K562 (cell line): ENCODE results near the gene ZNF428. TPM values are rescaled to one million over a fixed set of nuclear protein-coding genes. Genes with fewer than 3 reads are reported as not detected.

ENCODE experiments used
- ATAC-seq: fragments of 200-7000 bp; cut with Tn5 transposase; 3 replicates; pipeline ENCODE4 v1.9.1; 2020; ENCODE audit warnings: moderate library complexity
- BruUV-seq: library from RNA; stranded (reverse); fragments of 400-500 nt; replicated peaks from 2 replicates; lab custom pipeline; 2021; lab: Mats Ljungman, UMichigan
- CTCF ChIA-PET: fragments of 300-600 bp; formaldehyde crosslinking; extraction: SDS; loops from one replicate; lab custom pipeline; 2021; ENCODE audit warnings: low intra/inter-chr PET ratio; lab: Yijun Ruan, JAX
- POLR2A ChIA-PET: fragments of 300-600, 350-650 bp; sonication (Branson Sonifier 250); formaldehyde crosslinking; extraction: SDS; loops from one replicate; lab custom pipeline; 2021; ENCODE audit warnings: antibody characterized with exemption, inconsistent platforms; lab: Yijun Ruan, JAX
- DNase-seq, 4 experiments: peaks; one replicate each; pipeline versions ENCODE4 v3.0.0 to v3.0.0-alpha.2; 2011 to 2018; ENCODE audit warnings: low spot score in 3 of 4, mixed read lengths in 3 of 4; ENCODE audit errors: extremely low read depth in 1 of 4
- FAIRE-seq: peaks from 2 replicates; lab custom pipeline; 2011; peaks lifted over from hg19 to GRCh38; lab: Jason Lieb, UNC
- H2AFZ ChIP-seq: 2 replicates; pipeline ENCODE4 v1.6.0; 2011; ENCODE audit warnings: low read depth, low read length, control low read depth, inconsistent platforms
- H3K27ac ChIP-seq: fragments of 200-600 bp; 3 replicates; pipeline ENCODE4 v1.8.0; 2011; ENCODE audit warnings: low read depth, mild to moderate bottlenecking, control low read depth, inconsistent platforms, low read length, moderate library complexity, mixed read lengths; ENCODE audit errors: extremely low read depth
- H3K27me3 ChIP-seq, 2 experiments: fragments of 300-600 bp in 1 of 2; 2 replicates in 1 of 2; 3 replicates in 1 of 2; pipeline versions ENCODE4 v1.6.0 to v1.8.0; 2011; ENCODE audit warnings: inconsistent platforms in 2 of 2, low read length in 2 of 2, mild to moderate bottlenecking in 1 of 2, mixed read lengths in 1 of 2, moderate library complexity in 1 of 2; ENCODE audit not compliant: control insufficient read depth in 2 of 2, insufficient read depth in 2 of 2
- H3K36me3 ChIP-seq: fragments of 300-600 bp; 3 replicates; pipeline ENCODE4 v1.8.0; 2011; ENCODE audit warnings: mild to moderate bottlenecking, low read length, inconsistent platforms; ENCODE audit not compliant: control insufficient read depth, insufficient read depth
- H3K4me1 ChIP-seq, 2 experiments: fragments of 200-600 bp in 1 of 2; replicated peaks in 1 of 2; 2 replicates in 1 of 2; 3 replicates in 1 of 2; pipeline versions ENCODE4 v1.5.1 to v1.8.0; 2011; ENCODE audit warnings: inconsistent platforms in 2 of 2, low read length in 2 of 2, mild to moderate bottlenecking in 1 of 2, mixed read lengths in 1 of 2, moderate library complexity in 1 of 2; ENCODE audit not compliant: control insufficient read depth in 2 of 2, insufficient read depth in 2 of 2
- H3K4me2 ChIP-seq: 2 replicates; pipeline ENCODE4 v1.6.1; 2011; ENCODE audit warnings: low read length, control low read depth, inconsistent platforms, mixed read lengths; ENCODE audit not compliant: insufficient read depth
- H3K4me3 ChIP-seq: fragments of 200-600 bp; sonication (generic), shearing (Covaris generic); 2 replicates; pipeline ENCODE4 v1.5.1; 2016; ENCODE audit warnings: control low read depth, inconsistent platforms
- H3K79me2 ChIP-seq: fragments of 200-600 bp; 3 replicates; pipeline ENCODE4 v1.8.0; 2011; ENCODE audit warnings: low read length, inconsistent platforms; ENCODE audit not compliant: control insufficient read depth, insufficient read depth
- H3K9ac ChIP-seq, 2 experiments: 2 replicates each; pipeline versions ENCODE4 v1.6.0 to v1.6.1; 2011; ENCODE audit warnings: low read depth in 2 of 2, low read length in 2 of 2, control low read depth in 1 of 2, inconsistent platforms in 1 of 2, mild to moderate bottlenecking in 1 of 2, mixed read lengths in 1 of 2; ENCODE audit not compliant: insufficient read depth in 1 of 2
- H3K9me1 ChIP-seq: one replicate; pipeline ENCODE4 v1.6.0; 2011; ENCODE audit warnings: inconsistent platforms, mild to moderate bottlenecking, low read length, moderate library complexity; ENCODE audit not compliant: control insufficient read depth, insufficient read depth
- H3K9me3 ChIP-seq: replicated peaks from 2 replicates; pipeline ENCODE4 v1.5.1; 2011; ENCODE audit warnings: low read depth, low read length, inconsistent platforms; ENCODE audit not compliant: control insufficient read depth, insufficient read depth
- H4K20me1 ChIP-seq: replicated peaks from 2 replicates; pipeline ENCODE4 v1.6.1; 2011; ENCODE audit warnings: low read length, inconsistent platforms, mixed read lengths; ENCODE audit not compliant: control insufficient read depth, insufficient read depth
- EWSR1 ChIP-seq: fragments of 450-650 bp; IDR thresholded peaks from 2 replicates; pipeline ENCODE4 v1.6.1; 2018; ENCODE audit warnings: borderline replicate concordance, mild to moderate bottlenecking, low read depth, moderate library complexity; ENCODE audit not compliant: partially characterized antibody
- FOXJ3 ChIP-seq: sonication (generic); formaldehyde crosslinking; IDR thresholded peaks from 2 replicates; pipeline ENCODE4 v1.4.0; 2020; ENCODE audit warnings: mild to moderate bottlenecking, missing genetic modification reagents
- FOXK1 ChIP-seq: sonication (generic); formaldehyde crosslinking; IDR thresholded peaks from 2 replicates; pipeline ENCODE4 v1.8.0; 2022; ENCODE audit warnings: missing genetic modification reagents, mild to moderate bottlenecking, borderline replicate concordance
- GATAD2A ChIP-seq: fragments of 450-650 bp; IDR thresholded peaks from 2 replicates; pipeline ENCODE4 v1.6.1; 2017
- NFE2L1 ChIP-seq: fragments of 450-650 bp; IDR thresholded peaks from 2 replicates; pipeline ENCODE4 v1.6.1; 2016; ENCODE audit warnings: missing genetic modification characterization, low read depth, mild to moderate bottlenecking, missing compliant biosample characterization, moderate library complexity, borderline replicate concordance
- RBM34 ChIP-seq: fragments of 200-400 bp; formaldehyde crosslinking; IDR thresholded peaks from 2 replicates; pipeline ENCODE4 v1.6.1; 2018; ENCODE audit warnings: low read length, borderline replicate concordance; ENCODE audit not compliant: insufficient read depth
- SAFB2 ChIP-seq: fragments of 200-400 bp; formaldehyde crosslinking; IDR thresholded peaks from 2 replicates; pipeline ENCODE4 v1.6.1; 2018; ENCODE audit warnings: borderline replicate concordance, low read length, low read depth, moderate library complexity; ENCODE audit not compliant: severe bottlenecking
- SMARCA4 ChIP-seq: fragments of 450-650 bp; IDR thresholded peaks from 2 replicates; pipeline ENCODE4 v1.6.1; 2016
- TRIM24 ChIP-seq, 2 experiments: fragments of 450-650 bp; IDR thresholded peaks; 2 replicates each; pipeline ENCODE4 v1.6.1; 2016
- U2AF1 ChIP-seq: fragments of 200-400 bp; formaldehyde crosslinking; optimal IDR thresholded peaks from 2 replicates; pipeline ENCODE3; 2017; ENCODE audit warnings: mild to moderate bottlenecking, low read depth, low read length, moderate library complexity
- ZFP1 ChIP-seq: fragments of 450-650 bp; formaldehyde crosslinking; IDR thresholded peaks from 2 replicates; pipeline ENCODE4 v1.4.0; 2020; ENCODE audit warnings: mild to moderate bottlenecking, mixed read lengths
- ZNF263 ChIP-seq: sonication (generic); formaldehyde crosslinking; IDR thresholded peaks from 2 replicates; pipeline ENCODE4 v1.8.0; 2022; ENCODE audit warnings: mild to moderate bottlenecking, missing genetic modification reagents, borderline replicate concordance
- WGBS: fragments of 100-300 bp; shearing (Covaris generic); methylation state at CpG from one replicate; pipeline ENCODE4 v1.1.6; 2016; ENCODE audit warnings: low coverage, mixed read lengths; ENCODE audit not compliant: insufficient coverage; ENCODE audit errors: missing lambda C conversion rate; 5-methylcytosine and 5-hydroxymethylcytosine counted together
- in situ Hi-C: fragments of 300-500 bp; cut with MboI; formaldehyde crosslinking; loops from 4 replicates; pipeline ENCODE4 v1.15.0; 2018; ENCODE audit warnings: inconsistent platforms, mixed read lengths
- intact Hi-C: fragments of 100-400 bp; cut with micrococcal nuclease; formaldehyde crosslinking; loops from 2 replicates; pipeline ENCODE4 v1.14.2; 2022
- polyA plus RNA-seq, 8 experiments: library from polyadenylated mRNA; depleted of rRNA in 4 of 8; stranded (reverse) in 5 of 8; unstranded in 3 of 8; fragments of >200 nt; fragmentation: Nextera tagmentation in 2 of 8; fragmentation: Illumina TruSeq in 1 of 8; extraction: Ambion mirVana in 2 of 8; extraction: Trizol in 1 of 8; gene quantifications; 2 replicates each; pipeline versions ENCODE4 v1.2.1 to v1.2.3, GENCODE V29; 2011 to 2014; ENCODE audit warnings: inconsistent platforms in 1 of 8, missing spikeins in 1 of 8
- total RNA-seq, 7 experiments: library from RNA; depleted of rRNA in 6 of 7; stranded (reverse); fragments of >200 nt in 6 of 7; fragmentation: Illumina TruSeq in 2 of 7; extraction: Trizol in 2 of 7; gene quantifications; 2 replicates each; pipeline versions ENCODE4 v1.2.1 to v1.2.3, GENCODE V29; 2011 to 2021; ENCODE audit warnings: low replicate concordance in 1 of 7
- TF ChIP-seq, protein P1 (sequence below): IDR thresholded peaks from 2 replicates; pipeline ENCODE4 v1.6.1; 2011; ENCODE audit warnings: borderline replicate concordance, low read depth, mild to moderate bottlenecking, moderate library complexity, low read length; ENCODE audit not compliant: insufficient read depth, poor library complexity, severe bottlenecking
- TF ChIP-seq, protein P2 (sequence below): fragments of 450-650 bp; IDR thresholded peaks from 2 replicates; pipeline ENCODE4 v1.6.1; 2016; ENCODE audit warnings: missing biosample characterization, missing genetic modification characterization
- TF ChIP-seq, protein P3 (sequence below): sonication (generic); formaldehyde crosslinking; IDR thresholded peaks from 2 replicates; pipeline ENCODE4 v1.4.0; 2020; ENCODE audit warnings: mild to moderate bottlenecking, missing genetic modification reagents

Gene ZNF428
- total and polyA plus RNA-seq, 9 of the 15 experiments (the other 6 are each of a cell fraction or from before 2014, with no cell fraction given): 0.15 to 85.7 (median 15.9) TPM

DNA sequence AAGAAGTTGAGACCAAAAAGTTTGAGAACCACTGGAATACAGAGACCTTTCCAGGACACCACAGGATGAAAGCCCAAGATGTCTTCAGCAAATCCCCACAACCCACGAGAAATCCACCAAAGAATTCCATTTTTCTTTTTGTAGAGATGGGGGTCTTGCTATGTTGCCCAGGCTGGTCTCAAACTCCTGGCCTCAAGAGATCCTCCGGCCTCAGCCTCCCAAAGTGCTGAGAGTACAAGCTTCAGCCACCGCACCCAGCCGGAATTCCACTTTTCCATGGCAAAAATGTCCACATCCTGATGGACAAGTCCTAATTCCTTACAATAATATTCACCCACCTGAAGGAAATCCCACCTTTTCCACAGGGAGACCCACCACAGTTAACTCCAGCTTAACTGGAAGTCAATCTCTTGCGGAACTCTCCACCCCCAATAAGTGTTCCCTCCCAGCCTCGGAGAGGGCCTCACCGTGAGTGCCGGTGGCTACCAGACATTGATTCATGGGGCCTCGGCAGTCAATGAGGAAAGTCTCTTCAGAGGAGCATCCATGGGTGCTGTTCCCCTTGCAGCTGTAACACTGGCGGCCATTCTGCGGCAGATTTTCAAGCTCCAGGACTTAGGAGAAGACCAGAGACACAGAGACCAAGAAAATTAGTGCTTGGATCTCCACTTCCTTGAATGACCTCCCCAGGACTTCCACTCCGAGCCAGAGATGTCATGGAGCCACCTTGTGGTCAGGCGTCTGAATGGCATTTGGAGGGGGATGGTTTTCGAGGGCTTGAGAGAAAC is 32.5 kb upstream of the ZNF428 start:
- H3K9me1 ChIP-seq: no peaks in the 10 kb centered on the region
- H3K4me1 ChIP-seq: peaks cover 0 to 3% of the 10 kb centered on the region in 2 experiments; a peak in 1 of 5 replicates
- H3K9ac ChIP-seq: peak overlapping the region; percentile 53 to 87; a peak in 3 of 4 replicates
- peak overlapping the region; percentile 95 for H2AFZ ChIP-seq
- no peaks in the 10 kb centered on the region for H4K20me1 ChIP-seq
- no peaks in the 10 kb centered on the region for H3K79me2 ChIP-seq
- peak overlapping the region; percentile 34 for H3K4me3 ChIP-seq
- WGBS: 30% methylated on average over 14 of the region's 14 CpGs
- ATAC-seq (peak; percentile 98), DNase-seq (peak; percentile 66 to 89 (median 76)), FAIRE-seq (peak; percentile 96)
- ChIA-PET POLR2A (interaction anchor here (0.6 to 1.0 kb wide), 5 partner anchors 17 to 936 kb away, joined by 3 to 6 read pairs (median 4); no protein-coding TSS in a partner anchor), CTCF (interaction anchor here (2.1 to 2.3 kb wide), 3 partner anchors 57 to 205 kb away, joined by 5 to 7 read pairs (median 6); partner anchors contain the start of gene IRGQ)
- H3K4me2 ChIP-seq: peak overlapping the region; percentile 82
- in situ Hi-C loops (loop anchor here (5.0 kb wide), 2 partner anchors 95 to 205 kb away; no protein-coding TSS in a partner anchor), intact Hi-C loops (loop anchor here (1.0 to 10.0 kb wide), 3 partner anchors 55 to 207 kb away; partner anchors contain the start of genes IRGQ and ZNF576)
- H3K9me3 ChIP-seq: no peaks in the 10 kb centered on the region
- peak overlapping the region; percentile 56 for H3K27ac ChIP-seq
- TSS peak; percentile 73 for BruUV-seq
- H3K36me3 ChIP-seq: peaks cover 27% of the 10 kb centered on the region; the same call in 2 of the 3 replicates
- no peaks in the 10 kb centered on the region for H3K27me3 ChIP-seq
- TF ChIP-seq RBM34 (no peak), FOXK1 (CRISPR knock-in tag) (no peak), SAFB2 (no peak), ZFP1 (CRISPR knock-in tag) (no peak), GATAD2A (no peak), SMARCA4 (0 out of 2 replicates have a peak, but pooled peaks have one; percentile 46), U2AF1 (no peak), EWSR1 (no peak), ZNF263 (CRISPR knock-in tag) (no peak), FOXJ3 (CRISPR knock-in tag) (no peak), NFE2L1 (tag) (no peak), TRIM24 (IDR thresholded peaks at IDR 0.05) (no peak)
- TF ChIP-seq, protein P1, sequence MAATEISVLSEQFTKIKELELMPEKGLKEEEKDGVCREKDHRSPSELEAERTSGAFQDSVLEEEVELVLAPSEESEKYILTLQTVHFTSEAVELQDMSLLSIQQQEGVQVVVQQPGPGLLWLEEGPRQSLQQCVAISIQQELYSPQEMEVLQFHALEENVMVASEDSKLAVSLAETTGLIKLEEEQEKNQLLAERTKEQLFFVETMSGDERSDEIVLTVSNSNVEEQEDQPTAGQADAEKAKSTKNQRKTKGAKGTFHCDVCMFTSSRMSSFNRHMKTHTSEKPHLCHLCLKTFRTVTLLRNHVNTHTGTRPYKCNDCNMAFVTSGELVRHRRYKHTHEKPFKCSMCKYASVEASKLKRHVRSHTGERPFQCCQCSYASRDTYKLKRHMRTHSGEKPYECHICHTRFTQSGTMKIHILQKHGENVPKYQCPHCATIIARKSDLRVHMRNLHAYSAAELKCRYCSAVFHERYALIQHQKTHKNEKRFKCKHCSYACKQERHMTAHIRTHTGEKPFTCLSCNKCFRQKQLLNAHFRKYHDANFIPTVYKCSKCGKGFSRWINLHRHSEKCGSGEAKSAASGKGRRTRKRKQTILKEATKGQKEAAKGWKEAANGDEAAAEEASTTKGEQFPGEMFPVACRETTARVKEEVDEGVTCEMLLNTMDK: peak; percentile 46
- TF ChIP-seq, protein P2, sequence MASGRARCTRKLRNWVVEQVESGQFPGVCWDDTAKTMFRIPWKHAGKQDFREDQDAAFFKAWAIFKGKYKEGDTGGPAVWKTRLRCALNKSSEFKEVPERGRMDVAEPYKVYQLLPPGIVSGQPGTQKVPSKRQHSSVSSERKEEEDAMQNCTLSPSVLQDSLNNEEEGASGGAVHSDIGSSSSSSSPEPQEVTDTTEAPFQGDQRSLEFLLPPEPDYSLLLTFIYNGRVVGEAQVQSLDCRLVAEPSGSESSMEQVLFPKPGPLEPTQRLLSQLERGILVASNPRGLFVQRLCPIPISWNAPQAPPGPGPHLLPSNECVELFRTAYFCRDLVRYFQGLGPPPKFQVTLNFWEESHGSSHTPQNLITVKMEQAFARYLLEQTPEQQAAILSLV (tag): no peak
- TF ChIP-seq, protein P3, sequence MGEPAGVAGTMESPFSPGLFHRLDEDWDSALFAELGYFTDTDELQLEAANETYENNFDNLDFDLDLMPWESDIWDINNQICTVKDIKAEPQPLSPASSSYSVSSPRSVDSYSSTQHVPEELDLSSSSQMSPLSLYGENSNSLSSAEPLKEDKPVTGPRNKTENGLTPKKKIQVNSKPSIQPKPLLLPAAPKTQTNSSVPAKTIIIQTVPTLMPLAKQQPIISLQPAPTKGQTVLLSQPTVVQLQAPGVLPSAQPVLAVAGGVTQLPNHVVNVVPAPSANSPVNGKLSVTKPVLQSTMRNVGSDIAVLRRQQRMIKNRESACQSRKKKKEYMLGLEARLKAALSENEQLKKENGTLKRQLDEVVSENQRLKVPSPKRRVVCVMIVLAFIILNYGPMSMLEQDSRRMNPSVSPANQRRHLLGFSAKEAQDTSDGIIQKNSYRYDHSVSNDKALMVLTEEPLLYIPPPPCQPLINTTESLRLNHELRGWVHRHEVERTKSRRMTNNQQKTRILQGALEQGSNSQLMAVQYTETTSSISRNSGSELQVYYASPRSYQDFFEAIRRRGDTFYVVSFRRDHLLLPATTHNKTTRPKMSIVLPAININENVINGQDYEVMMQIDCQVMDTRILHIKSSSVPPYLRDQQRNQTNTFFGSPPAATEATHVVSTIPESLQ (CRISPR knock-in tag): no peak
